Dermis microvascular lymphatic vessel endothelial cell (primary cell): ENCODE measurements around the gene MED27. TPM values are rescaled to one million over a fixed set of nuclear protein-coding genes. Genes with fewer than 3 reads are reported as not detected.

Experiments
- DNase-seq, 2 donors: peaks; one replicate each; pipeline versions ENCODE4 v3.0.0 to v3.0.0-alpha.2; 2010; ENCODE audit warnings: low read depth in 2 of 2
- total RNA-seq: library from RNA; depleted of rRNA; stranded (reverse); fragments of >200 nt; gene quantifications from 2 replicates; pipeline ENCODE4 v1.2.1, GENCODE V29; 2014

The MED27 gene
- total RNA-seq, 1 donor from 2014 or later = 11.6 TPM

DNA sequence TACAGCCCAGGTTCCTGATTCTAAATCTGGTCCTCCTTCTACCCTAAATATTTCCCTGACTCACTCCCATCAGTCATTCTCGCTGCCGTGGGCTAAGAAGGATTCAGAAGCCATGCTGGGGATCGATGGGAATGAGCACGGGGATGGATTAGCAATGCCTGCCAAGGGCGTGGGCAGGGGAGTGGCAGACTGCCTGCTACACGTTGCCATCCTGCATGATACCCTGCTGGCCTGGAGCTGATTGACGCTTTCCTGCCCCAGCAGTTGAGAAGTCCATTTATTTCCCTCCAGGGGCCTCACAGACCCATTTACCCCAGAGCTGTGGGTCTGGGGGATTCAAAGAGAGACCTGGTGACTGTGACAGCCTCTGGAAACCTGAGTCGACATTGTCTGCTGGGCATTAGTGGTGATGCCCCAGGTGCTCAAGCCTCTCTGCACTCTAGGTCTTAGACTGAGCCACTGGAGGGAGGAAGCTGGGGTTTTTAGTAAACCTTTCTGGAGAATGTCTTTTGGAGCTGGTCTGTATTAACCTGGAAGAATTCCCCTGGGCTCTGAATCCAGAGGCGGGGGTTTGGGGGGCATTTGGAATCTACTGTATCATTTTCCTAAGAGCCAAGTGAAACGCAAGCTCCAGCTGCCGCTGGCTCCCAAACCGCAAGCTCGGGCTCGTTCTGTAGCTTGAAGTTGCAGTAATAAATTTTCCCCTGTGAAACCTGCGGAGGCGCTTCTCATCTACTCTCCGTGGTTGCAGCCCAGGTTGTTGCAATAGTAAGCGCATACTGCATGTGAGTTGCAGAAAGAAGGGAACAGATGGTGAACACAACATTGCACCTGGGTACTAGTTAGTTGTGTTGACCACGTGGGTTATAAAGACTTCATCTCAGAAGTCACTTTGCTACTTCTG, 263.4 kb downstream of the MED27 start:
- no peak for DNase-seq

- DNase-seq = no peak
Observed at GRCh38 chr9:131814707-131815106, 265.0 kb downstream of the MED27 start.

- DNase-seq = no peak
Observed at GRCh38 chr9:131813116-131813515, 266.6 kb downstream of the MED27 start.

GRCh38 chr9:131812116-131812790, 267.4 kb downstream of the MED27 start:
- DNase-seq = no peak

DNA sequence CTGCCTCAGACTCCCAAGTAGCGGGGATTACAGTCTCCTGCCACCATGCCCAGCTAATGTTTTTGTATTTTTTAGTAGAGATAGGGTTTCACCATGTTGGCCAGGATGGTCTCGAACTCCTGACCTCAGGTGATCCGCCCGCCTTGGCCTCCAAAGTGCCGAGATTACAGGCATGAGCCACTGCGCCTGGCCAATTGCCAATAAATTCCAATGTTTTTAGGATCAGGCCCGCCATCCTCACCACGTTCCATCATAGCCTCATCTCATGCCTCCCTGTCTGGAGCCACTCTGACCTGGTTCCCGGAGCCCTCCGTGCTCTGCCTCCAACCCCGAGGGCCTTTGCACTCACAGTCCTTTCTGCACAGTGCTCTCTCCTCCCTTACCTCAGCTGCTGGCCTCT, 268.3 kb downstream of the MED27 start:
- DNase-seq = no peak

- DNase-seq = no peak
Observed at GRCh38 chr9:131810351-131811170, 269.1 kb downstream of the MED27 start.

Other genes starting within 250 kb of the MED27 start
- under 0.01 and 0.77 TPM in 2 replicates for gene NTNG2, start 82.2 kb upstream of the MED27 start, total RNA-seq